ENCODE measurements around the gene FGFBP3. TPM values are rescaled to one million over a fixed set of nuclear protein-coding genes. Genes with fewer than 3 reads are reported as not detected.

The FGFBP3 gene
- 0.65 TPM for total RNA-seq
- long read RNA-seq, partial matches to known transcripts, result 0 of 1 reads
- long read RNA-seq, other reads (novel, unspliced or antisense), result 1 of 1 reads

GRCh38 chr10:91909117-91909677, at the start of gene FGFBP3:
Gene FGFBP3, minus strand, starts transcription at chr10:91909486. Its CDS starts 517 bp downstream, at chr10:91908969.
- intact Hi-C loops (cut with DNase I), result loop anchor here (5.0 kb wide), 2 partner anchors 112 to 502 kb away; partner anchors contain the start of gene TNKS2
- DNase-seq (ENCODE audit: low spot score), result no peak

GRCh38 chr10:91957091-91957490, 47.8 kb upstream of the FGFBP3 start:
- intact Hi-C loops (cut with DNase I), result no loop called here
- DNase-seq (ENCODE audit: low spot score), result no peak

GRCh38 chr10:91955114-91955513, 45.8 kb upstream of the FGFBP3 start:
- intact Hi-C loops (cut with DNase I), result no loop called here
- no peak for DNase-seq (ENCODE audit: low spot score)

- no peak for DNase-seq (ENCODE audit: low spot score)
- intact Hi-C loops (cut with DNase I), result no loop called here
Observed at GRCh38 chr10:91953600-91954160, 44.4 kb upstream of the FGFBP3 start.

GRCh38 chr10:91944880-91945630, 35.8 kb upstream of the FGFBP3 start:
- DNase-seq (ENCODE audit: low spot score), result no peak
- intact Hi-C loops (cut with DNase I), result no loop called here

- intact Hi-C loops (cut with DNase I), result no loop called here
- no peak for DNase-seq (ENCODE audit: low spot score)
Observed at GRCh38 chr10:91941426-91941825, 32.1 kb upstream of the FGFBP3 start.

- intact Hi-C loops (cut with DNase I), result no loop called here
- DNase-seq (ENCODE audit: low spot score), result no peak
Observed at GRCh38 chr10:91939653-91940052, 30.4 kb upstream of the FGFBP3 start.

GRCh38 chr10:91935886-91936285, 26.6 kb upstream of the FGFBP3 start:
- DNase-seq (ENCODE audit: low spot score), result no peak
- intact Hi-C loops (cut with DNase I), result no loop called here

- intact Hi-C loops (cut with DNase I), result no loop called here
- DNase-seq (ENCODE audit: low spot score), result no peak
Observed at GRCh38 chr10:91932737-91933136, 23.5 kb upstream of the FGFBP3 start.

- DNase-seq (ENCODE audit: low spot score), result no peak
- intact Hi-C loops (cut with DNase I), result no loop called here
Observed at GRCh38 chr10:91931526-91932190, 22.4 kb upstream of the FGFBP3 start.

- intact Hi-C loops (cut with DNase I), result no loop called here
- no peak for DNase-seq (ENCODE audit: low spot score)
Observed at GRCh38 chr10:91930939-91931338, 21.7 kb upstream of the FGFBP3 start.

GRCh38 chr10:91925022-91925320, 15.7 kb upstream of the FGFBP3 start:
- no peak for DNase-seq (ENCODE audit: low spot score)
- intact Hi-C loops (cut with DNase I), result no loop called here

GRCh38 chr10:91924212-91925021, 15.1 kb upstream of the FGFBP3 start:
- no peak for DNase-seq (ENCODE audit: low spot score)
- intact Hi-C loops (cut with DNase I), result loop anchor here (5.0 kb wide), 1 partner anchor 127 kb away; the partner anchor contains the start of gene TNKS2

GRCh38 chr10:91923371-91924211, 14.3 kb upstream of the FGFBP3 start, which contains the start of gene BTAF1:
Gene BTAF1, plus strand, starts transcription at chr10:91923770. Its CDS starts 307 bp downstream, at chr10:91924077.
- DNase-seq (ENCODE audit: low spot score), result peak; percentile 97
- intact Hi-C loops (cut with DNase I), result loop anchor here (5.0 kb wide), 1 partner anchor 126 kb away; the partner anchor contains the start of gene TNKS2

GRCh38 chr10:91919651-91920050, 10.4 kb upstream of the FGFBP3 start:
- no peak for DNase-seq (ENCODE audit: low spot score)
- intact Hi-C loops (cut with DNase I), result loop anchor here (5.0 kb wide), 1 partner anchor 122 kb away; the partner anchor contains the start of gene TNKS2

- no peak for DNase-seq (ENCODE audit: low spot score)
- intact Hi-C loops (cut with DNase I), result no loop called here
Observed at GRCh38 chr10:91910467-91910866, 1.2 kb upstream of the FGFBP3 start.

- DNase-seq (ENCODE audit: low spot score), result peak; percentile 88
- intact Hi-C loops (cut with DNase I), result loop anchor here (5.0 kb wide), 2 partner anchors 111 to 501 kb away; partner anchors contain the start of gene TNKS2
Observed at GRCh38 chr10:91908337-91909116, 759 bp downstream of the FGFBP3 start.

All from cardiac septum (tissue), 1 donor.